NT2/D1 (cell line): ENCODE data around the gene FBXO24.

Source experiments
- SUZ12 ChIP-seq: IDR thresholded peaks from 2 replicates; pipeline ENCODE4 v1.6.1; 2011; ENCODE audit not compliant: insufficient read length, insufficient read depth; ENCODE audit errors: extremely low read depth
- YY1 ChIP-seq: IDR thresholded peaks from 2 replicates; pipeline ENCODE4 v1.6.1; 2011; ENCODE audit not compliant: insufficient read length, insufficient read depth
- ZNF274 ChIP-seq: IDR thresholded peaks from 2 replicates; pipeline ENCODE4 v1.6.1; 2011; ENCODE audit warnings: mild to moderate bottlenecking, low read depth, low read length

- TF ChIP-seq YY1 (no peak), SUZ12 (no peak), ZNF274 (no peak)
Measured at GRCh38 chr7:100568896-100569844, 17.0 kb upstream of the FBXO24 start.
